Fibroblast of the conjunctiva (primary cell): ENCODE data around the gene NAT9.

ENCODE experiments used
- DNase-seq: peaks from one replicate; pipeline ENCODE4 v3.0.0-alpha.2; 2010; ENCODE audit warnings: low read depth

The NAT9 gene

GRCh38 chr17:74805591-74805991, 29.4 kb upstream of the NAT9 start:
- DNase-seq = no peak

DNA sequence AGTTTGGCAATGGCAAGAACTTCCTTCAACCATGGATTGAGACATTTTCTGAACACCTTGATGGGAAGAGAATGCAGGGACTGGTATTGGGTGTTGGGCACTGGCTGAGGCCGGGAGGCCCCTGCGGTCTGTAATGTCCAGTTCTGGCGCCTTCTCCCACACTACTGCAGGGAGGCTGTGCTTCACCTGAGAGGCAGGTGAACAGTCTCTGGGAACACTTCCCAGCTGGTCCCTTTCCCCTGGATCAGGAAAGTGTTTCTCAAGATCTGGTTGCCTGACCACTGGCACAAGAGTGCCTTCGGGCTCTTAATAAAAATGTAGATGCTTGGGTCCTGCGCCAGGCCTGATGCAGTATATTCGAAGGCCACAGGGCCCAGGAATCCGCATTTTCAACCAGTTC, 28.5 kb upstream of the NAT9 start:
- DNase-seq = no peak

- no peak for DNase-seq
Measured at GRCh38 chr17:74803971-74804370, 27.8 kb upstream of the NAT9 start.

DNA sequence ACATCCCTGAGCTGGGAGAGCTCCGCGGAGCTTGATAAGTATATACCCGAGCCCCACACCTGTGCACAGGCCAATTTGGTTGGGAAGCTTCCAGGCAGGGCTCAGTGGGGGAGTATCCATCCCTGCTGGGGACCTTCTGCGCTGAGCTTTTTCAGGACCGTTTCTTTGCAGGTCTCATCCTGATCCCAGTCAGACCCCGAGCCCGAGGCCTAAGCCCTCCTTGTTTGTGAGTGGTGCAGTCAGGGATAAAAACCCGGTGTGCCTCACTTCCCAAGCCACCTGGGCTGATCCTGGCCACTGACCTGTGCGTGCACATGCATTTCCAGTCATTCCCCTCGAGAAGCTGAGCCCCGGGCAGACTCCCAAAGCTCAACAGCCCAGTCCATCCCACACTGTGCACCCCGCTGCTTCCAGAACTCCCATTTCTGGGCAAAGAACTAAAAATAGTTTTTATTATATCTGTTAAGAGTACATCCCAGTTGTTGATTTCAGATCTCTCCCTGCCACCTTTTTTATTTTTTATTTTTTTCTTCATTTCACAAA, 27.3 kb upstream of the NAT9 start:
- DNase-seq = no peak

GRCh38 chr17:74801896-74802295, 25.8 kb upstream of the NAT9 start:
- no peak for DNase-seq

DNA sequence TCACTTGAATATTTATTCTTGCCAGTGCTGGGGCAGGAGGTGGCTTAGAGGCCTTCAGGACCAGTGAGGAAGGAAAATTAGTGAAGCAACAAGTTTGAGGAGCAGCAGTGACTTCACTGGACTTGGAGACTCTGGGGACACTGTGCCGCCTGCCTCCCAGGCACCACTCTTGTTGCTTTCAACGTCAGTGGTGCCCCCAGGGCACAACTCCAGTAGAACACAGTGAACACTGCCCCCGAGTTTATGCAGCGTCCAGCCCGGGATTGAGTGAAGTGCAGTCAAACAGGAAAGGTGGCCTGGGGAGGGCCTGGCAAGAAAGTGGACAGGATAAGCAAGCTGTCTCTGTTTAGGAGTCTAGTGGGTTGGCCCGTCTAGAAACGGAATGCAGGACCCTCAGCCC, 24.4 kb upstream of the NAT9 start:
- DNase-seq = no peak

- DNase-seq = no peak
Measured at GRCh38 chr17:74799097-74799496, 23.0 kb upstream of the NAT9 start.

GRCh38 chr17:74798239-74798707, 22.1 kb upstream of the NAT9 start:
- no peak for DNase-seq

- no peak for DNase-seq
Measured at GRCh38 chr17:74797824-74798223, 21.7 kb upstream of the NAT9 start.

DNA sequence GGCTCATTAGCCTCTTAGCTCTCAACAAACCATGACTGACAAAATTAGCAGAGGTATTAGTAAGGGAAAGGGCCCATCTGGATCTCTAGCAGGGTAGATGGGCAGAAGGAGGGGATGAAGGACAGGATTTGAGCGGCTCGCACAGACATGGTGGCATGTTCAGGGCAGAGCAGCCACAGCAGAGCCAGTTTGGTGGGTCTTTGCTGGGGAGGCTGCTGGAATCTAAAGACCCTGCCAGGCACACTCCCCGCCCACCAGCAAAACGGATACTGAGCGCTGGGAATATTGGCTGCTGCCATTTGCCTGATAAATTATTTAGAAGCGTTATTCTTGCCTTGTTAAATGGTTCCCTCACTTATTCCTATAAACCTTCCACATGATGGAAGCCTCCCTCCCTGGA, 20.7 kb upstream of the NAT9 start:
- DNase-seq = no peak

- DNase-seq = no peak
Measured at GRCh38 chr17:74796211-74796610, 20.1 kb upstream of the NAT9 start.

- DNase-seq = no peak
Measured at GRCh38 chr17:74795327-74796020, 19.3 kb upstream of the NAT9 start.

- no peak for DNase-seq
Measured at GRCh38 chr17:74792586-74793105, 16.5 kb upstream of the NAT9 start.

DNA sequence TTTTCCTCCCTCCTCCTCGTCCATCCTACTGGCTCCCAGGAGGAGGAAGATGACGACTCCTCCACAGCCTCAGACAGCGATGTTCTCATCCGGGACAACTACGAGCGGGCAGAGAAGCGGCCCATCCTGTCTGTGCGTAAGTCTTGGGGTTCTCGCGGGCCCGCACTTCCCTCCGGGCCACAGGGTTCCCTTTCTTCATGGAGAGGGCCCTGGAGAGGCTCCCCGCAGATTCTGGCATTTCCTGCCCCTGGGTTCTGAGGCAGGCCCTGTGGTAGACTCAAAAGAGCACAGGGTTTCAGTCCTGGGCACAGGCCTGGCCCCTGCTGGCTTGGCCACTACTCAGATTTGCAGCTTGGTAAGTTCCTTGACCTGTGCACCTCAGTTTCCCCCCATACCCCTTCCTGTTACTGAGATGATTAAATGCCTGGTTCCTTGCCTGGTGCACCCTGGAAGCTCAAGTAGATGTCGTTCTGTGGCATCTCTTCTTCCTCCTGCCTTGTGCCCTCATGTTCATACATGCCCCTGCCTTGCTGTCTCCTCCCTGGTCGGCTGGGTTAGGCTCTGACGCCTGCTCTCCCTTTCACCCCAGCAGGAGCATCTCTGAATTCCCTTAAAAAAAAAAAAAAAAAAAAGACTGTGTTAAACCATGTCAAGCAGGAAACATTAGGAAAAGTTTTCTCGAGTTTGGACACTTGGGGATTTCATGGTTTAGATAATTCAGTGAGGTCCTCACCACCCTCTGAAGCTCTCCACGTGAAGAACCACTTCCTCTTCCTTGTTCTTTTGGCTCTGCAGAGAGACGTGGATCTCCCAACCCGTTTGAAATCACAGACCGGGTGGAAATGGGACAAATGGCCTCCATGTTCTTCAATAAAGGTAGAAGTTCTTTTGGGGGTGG, 14.3 kb upstream of the NAT9 start:
- no peak for DNase-seq

- DNase-seq = no peak
Measured at GRCh38 chr17:74786431-74787055, 10.4 kb upstream of the NAT9 start.

GRCh38 chr17:74785981-74786360, 9.8 kb upstream of the NAT9 start:
- no peak for DNase-seq

- DNase-seq = no peak
Measured at GRCh38 chr17:74785096-74785980, 9.2 kb upstream of the NAT9 start.

- no peak for DNase-seq
Measured at GRCh38 chr17:74784125-74784810, 8.1 kb upstream of the NAT9 start.

DNA sequence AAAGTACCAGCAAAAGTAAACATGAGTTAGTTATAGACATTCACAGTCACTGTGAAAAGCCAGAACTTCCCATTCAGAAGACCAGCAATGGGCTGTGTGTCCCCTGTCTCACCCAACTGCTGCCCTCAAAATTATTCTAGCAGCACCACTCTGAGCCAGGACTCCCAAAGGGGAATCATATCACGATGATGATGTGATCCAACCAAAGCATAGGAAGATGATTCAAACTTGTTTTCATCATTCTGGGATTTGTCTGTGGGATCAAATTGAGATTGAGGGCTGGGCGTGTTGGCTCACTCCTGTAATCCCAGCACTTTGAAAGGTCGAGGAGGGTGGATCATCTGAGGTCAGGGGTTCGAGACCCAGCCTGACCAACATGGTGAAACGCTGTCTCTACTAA, 6.4 kb upstream of the NAT9 start:
- no peak for DNase-seq

- DNase-seq = no peak
Measured at GRCh38 chr17:74780443-74781238, 4.5 kb upstream of the NAT9 start.
